Effector CD4-positive, alpha-beta T cell (primary cell): ENCODE data around the gene JAKMIP2.
"Not testable (repeated sequence)": the region's sequence is repeated elsewhere in the genome, so short reads cannot be mapped to it uniquely, and the experiment has no call there.

ENCODE experiments used
- DNase-seq: peaks from one replicate; pipeline ENCODE4 v3.0.0-alpha.2; 2020

The JAKMIP2 gene

GRCh38 chr5:147743678-147744374, 38.7 kb downstream of the JAKMIP2 start:
- no peak for DNase-seq

- DNase-seq, result no peak
Observed at GRCh38 chr5:147743012-147743411, 39.5 kb downstream of the JAKMIP2 start.

- no peak for DNase-seq
Observed at GRCh38 chr5:147742151-147742550, 40.4 kb downstream of the JAKMIP2 start.

GRCh38 chr5:147740864-147741263, 41.7 kb downstream of the JAKMIP2 start:
- DNase-seq, result no peak

- DNase-seq, result no peak
Observed at GRCh38 chr5:147737921-147738320, 44.6 kb downstream of the JAKMIP2 start.

- DNase-seq, result no peak
Observed at GRCh38 chr5:147735621-147736125, 46.9 kb downstream of the JAKMIP2 start.

- DNase-seq, result no peak
Observed at GRCh38 chr5:147734894-147735293, 47.6 kb downstream of the JAKMIP2 start.

- DNase-seq, result no peak
Observed at GRCh38 chr5:147733075-147733474, 49.5 kb downstream of the JAKMIP2 start.

- DNase-seq, result no peak
Observed at GRCh38 chr5:147732291-147732883, 50.1 kb downstream of the JAKMIP2 start.

GRCh38 chr5:147731431-147732290, 50.9 kb downstream of the JAKMIP2 start:
- DNase-seq, result no peak

GRCh38 chr5:147727200-147727599, 55.3 kb downstream of the JAKMIP2 start:
- no peak for DNase-seq

GRCh38 chr5:147721191-147721960, 61.2 kb downstream of the JAKMIP2 start:
- not testable (repeated sequence) for DNase-seq

GRCh38 chr5:147713550-147714295, 68.8 kb downstream of the JAKMIP2 start:
- no peak for DNase-seq

GRCh38 chr5:147712598-147712997, 69.9 kb downstream of the JAKMIP2 start:
- DNase-seq, result no peak

- no peak for DNase-seq
Observed at GRCh38 chr5:147712019-147712418, 70.5 kb downstream of the JAKMIP2 start.

- DNase-seq, result no peak
Observed at GRCh38 chr5:147711019-147711418, 71.5 kb downstream of the JAKMIP2 start.

- no peak for DNase-seq
Observed at GRCh38 chr5:147708708-147709107, 73.8 kb downstream of the JAKMIP2 start.

- DNase-seq, result no peak
Observed at GRCh38 chr5:147704544-147704943, 78.0 kb downstream of the JAKMIP2 start.

GRCh38 chr5:147701468-147701867, 81.1 kb downstream of the JAKMIP2 start:
- DNase-seq, result no peak

- DNase-seq, result no peak
Observed at GRCh38 chr5:147699496-147700088, 82.9 kb downstream of the JAKMIP2 start.

GRCh38 chr5:147697380-147697779, 85.1 kb downstream of the JAKMIP2 start:
- DNase-seq, result no peak

- no peak for DNase-seq
Observed at GRCh38 chr5:147694772-147695171, 87.8 kb downstream of the JAKMIP2 start.
